ENCODE data around the gene LRRC74B.

DNA sequence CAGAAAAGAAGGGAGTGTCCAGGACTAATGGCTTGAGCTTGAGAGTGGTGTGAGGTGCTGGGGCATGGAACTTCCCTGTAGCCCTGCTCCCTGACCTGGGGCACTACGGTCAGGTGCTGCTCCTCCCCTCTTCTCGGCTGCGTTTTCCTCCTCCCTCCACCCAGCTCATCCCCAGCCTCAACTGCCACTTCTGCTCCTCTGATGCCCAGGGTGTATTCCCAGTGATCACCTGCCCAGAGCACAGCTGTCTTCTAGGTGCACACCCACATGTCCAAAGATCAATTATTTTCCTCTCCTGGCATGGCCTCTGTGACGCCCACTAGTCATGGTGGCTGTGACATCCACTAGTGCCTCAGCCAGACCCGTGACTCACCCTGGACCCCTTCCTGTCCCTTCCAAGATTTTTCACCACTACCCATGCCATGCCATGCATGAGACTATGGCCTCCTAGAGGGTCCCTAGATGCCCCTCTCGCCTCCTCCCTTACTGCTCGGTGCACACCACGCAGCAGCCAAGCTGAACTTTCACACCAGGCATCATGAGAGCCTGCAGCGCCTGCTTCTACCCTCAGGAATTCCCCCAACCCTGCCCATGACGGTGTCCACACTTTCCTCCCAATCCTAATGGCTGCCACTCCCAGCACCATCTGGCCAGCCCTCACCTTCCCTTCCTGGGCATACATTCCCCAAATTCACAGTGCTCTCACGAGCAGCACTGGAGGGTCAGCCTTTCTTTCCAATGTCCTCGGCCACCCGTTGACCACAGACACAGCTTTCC lies 28.9 kb upstream of the LRRC74B start:
- TF ChIP-seq FOXA1 (IDR thresholded peaks at IDR 0.05): no peak
- no peak for TF ChIP-seq SP1 (IDR thresholded peaks at IDR 0.05)
- no peak for TF ChIP-seq L3MBTL2 (conservative IDR thresholded peaks at IDR 0.05)
- TF ChIP-seq HDGF (IDR thresholded peaks at IDR 0.05; ENCODE audit: borderline replicate concordance): no peak
- TF ChIP-seq ARNT (IDR thresholded peaks at IDR 0.05): no peak
- no peak for TF ChIP-seq FOXM1 (IDR thresholded peaks at IDR 0.05; ENCODE audit: borderline replicate concordance)
- TF ChIP-seq NFRKB (IDR thresholded peaks at IDR 0.05): no peak
- TF ChIP-seq SUZ12 (IDR thresholded peaks at IDR 0.05): no peak
- TF ChIP-seq, protein P1, sequence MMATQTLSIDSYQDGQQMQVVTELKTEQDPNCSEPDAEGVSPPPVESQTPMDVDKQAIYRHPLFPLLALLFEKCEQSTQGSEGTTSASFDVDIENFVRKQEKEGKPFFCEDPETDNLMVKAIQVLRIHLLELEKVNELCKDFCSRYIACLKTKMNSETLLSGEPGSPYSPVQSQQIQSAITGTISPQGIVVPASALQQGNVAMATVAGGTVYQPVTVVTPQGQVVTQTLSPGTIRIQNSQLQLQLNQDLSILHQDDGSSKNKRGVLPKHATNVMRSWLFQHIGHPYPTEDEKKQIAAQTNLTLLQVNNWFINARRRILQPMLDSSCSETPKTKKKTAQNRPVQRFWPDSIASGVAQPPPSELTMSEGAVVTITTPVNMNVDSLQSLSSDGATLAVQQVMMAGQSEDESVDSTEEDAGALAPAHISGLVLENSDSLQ (IDR thresholded peaks at IDR 0.05): no peak
- no peak for TF ChIP-seq ZNF384 (IDR thresholded peaks at IDR 0.05)
- TF ChIP-seq FOXK2 (IDR thresholded peaks at IDR 0.05): no peak

All from HEK293T (cell line).